GM21526 (cell line): Measurements from ENCODE around the gene LKAAEAR1.
"Not testable (repeated sequence)": the region's sequence is repeated elsewhere in the genome, so short reads cannot be mapped to it uniquely, and the experiment has no call there.

Experiments
- ATAC-seq: cut with Tn5 transposase; IDR thresholded peaks from one replicate; pipeline ENCODE4 v1.9.1; 2021; ENCODE audit warnings: moderate library complexity; ENCODE audit not compliant: unreplicated experiment, low FRiP score

The LKAAEAR1 gene

GRCh38 chr20:64083804-64084684 lies at the start of gene LKAAEAR1:
TSS of gene LKAAEAR1 (minus strand) at chr20:64084398. CDS start at chr20:64084219, 179 bp downstream.
- no peak for ATAC-seq

GRCh38 chr20:64131406-64131805 lies 47.2 kb upstream of the LKAAEAR1 start:
- no peak for ATAC-seq

GRCh38 chr20:64130876-64131275 lies 46.7 kb upstream of the LKAAEAR1 start:
- no peak for ATAC-seq

GRCh38 chr20:64130271-64130670 lies 46.1 kb upstream of the LKAAEAR1 start:
- no peak for ATAC-seq

- no peak for ATAC-seq
Observed at GRCh38 chr20:64129146-64129782, 45.1 kb upstream of the LKAAEAR1 start.

GRCh38 chr20:64123517-64123916 lies 39.3 kb upstream of the LKAAEAR1 start:
- ATAC-seq = not testable (repeated sequence)

- not testable (repeated sequence) for ATAC-seq
Observed at GRCh38 chr20:64122927-64123326, 38.7 kb upstream of the LKAAEAR1 start.

GRCh38 chr20:64121586-64121985 lies 37.4 kb upstream of the LKAAEAR1 start:
- no peak for ATAC-seq

- ATAC-seq = no peak
Observed at GRCh38 chr20:64119681-64120341, 35.6 kb upstream of the LKAAEAR1 start.

- no peak for ATAC-seq
Observed at GRCh38 chr20:64119301-64119680, 35.1 kb upstream of the LKAAEAR1 start.

- ATAC-seq = not testable (repeated sequence)
Observed at GRCh38 chr20:64117432-64117777, 33.2 kb upstream of the LKAAEAR1 start.

GRCh38 chr20:64116541-64117431 lies 32.6 kb upstream of the LKAAEAR1 start:
- no peak for ATAC-seq

- no peak for ATAC-seq
Observed at GRCh38 chr20:64116016-64116415, 31.8 kb upstream of the LKAAEAR1 start.

GRCh38 chr20:64115171-64115911 lies 31.1 kb upstream of the LKAAEAR1 start:
- no peak for ATAC-seq

GRCh38 chr20:64114356-64114971 lies 30.3 kb upstream of the LKAAEAR1 start:
- no peak for ATAC-seq

- no peak for ATAC-seq
Observed at GRCh38 chr20:64113796-64114355, 29.7 kb upstream of the LKAAEAR1 start.

GRCh38 chr20:64113444-64113775 lies 29.2 kb upstream of the LKAAEAR1 start:
- no peak for ATAC-seq

- ATAC-seq = no peak
Observed at GRCh38 chr20:64112691-64113443, 28.7 kb upstream of the LKAAEAR1 start.
